Activated naive CD4-positive, alpha-beta T cell treated with anti-CD3 and anti-CD28 coated beads, Interleukin-2, amount 50 U/mL, for 24 hours (primary cell): ENCODE measurements around the gene VIL1.
A peak's percentile ranks its signal among the peaks of the same experiment; 100 is the strongest.

ENCODE experiments used
- H3K27ac Mint-ChIP-seq: one replicate; pipeline ENCODE4 v1.8.0; 2021; ENCODE audit warnings: mild to moderate bottlenecking, mixed read lengths
- H3K27me3 Mint-ChIP-seq: one replicate; pipeline ENCODE4 v1.8.0; 2021; ENCODE audit warnings: mixed read lengths
- H3K36me3 Mint-ChIP-seq: one replicate; pipeline ENCODE4 v1.8.0; 2021; ENCODE audit warnings: mixed read lengths
- H3K4me1 Mint-ChIP-seq: one replicate; pipeline ENCODE4 v1.8.0; 2021; ENCODE audit warnings: mixed read lengths
- H3K4me3 Mint-ChIP-seq: one replicate; pipeline ENCODE4 v1.8.0; 2021; ENCODE audit warnings: mild to moderate bottlenecking, mixed read lengths
- H3K9me3 Mint-ChIP-seq: one replicate; pipeline ENCODE4 v1.8.0; 2021; ENCODE audit warnings: mixed read lengths

VIL1 gene

GRCh38 chr2:218400167-218400929 lies 18.6 kb upstream of the VIL1 start:
- no peaks in the 10 kb centered on the region for H3K9me3 Mint-ChIP-seq
- H3K27ac Mint-ChIP-seq: no peak overlapping the region
- H3K4me3 Mint-ChIP-seq: peak overlapping the region; percentile 93
- H3K36me3 Mint-ChIP-seq: peaks cover 2% of the 10 kb centered on the region
- peaks cover 58% of the 10 kb centered on the region for H3K4me1 Mint-ChIP-seq
- no peaks in the 10 kb centered on the region for H3K27me3 Mint-ChIP-seq

- H3K27me3 Mint-ChIP-seq: no peaks in the 10 kb centered on the region
- no peaks in the 10 kb centered on the region for H3K9me3 Mint-ChIP-seq
- peak overlapping the region; percentile 69 for H3K4me3 Mint-ChIP-seq
- H3K27ac Mint-ChIP-seq: no peak overlapping the region
- peaks cover 59% of the 10 kb centered on the region for H3K4me1 Mint-ChIP-seq
- H3K36me3 Mint-ChIP-seq: peaks cover 2% of the 10 kb centered on the region
Measured at GRCh38 chr2:218400930-218401881, 17.7 kb upstream of the VIL1 start.

GRCh38 chr2:218401890-218402289 lies 17.0 kb upstream of the VIL1 start:
- Mint-ChIP-seq H3K4me1 (peaks cover 56% of the 10 kb centered on the region), H3K36me3 (peaks cover 2% of the 10 kb centered on the region)

DNA sequence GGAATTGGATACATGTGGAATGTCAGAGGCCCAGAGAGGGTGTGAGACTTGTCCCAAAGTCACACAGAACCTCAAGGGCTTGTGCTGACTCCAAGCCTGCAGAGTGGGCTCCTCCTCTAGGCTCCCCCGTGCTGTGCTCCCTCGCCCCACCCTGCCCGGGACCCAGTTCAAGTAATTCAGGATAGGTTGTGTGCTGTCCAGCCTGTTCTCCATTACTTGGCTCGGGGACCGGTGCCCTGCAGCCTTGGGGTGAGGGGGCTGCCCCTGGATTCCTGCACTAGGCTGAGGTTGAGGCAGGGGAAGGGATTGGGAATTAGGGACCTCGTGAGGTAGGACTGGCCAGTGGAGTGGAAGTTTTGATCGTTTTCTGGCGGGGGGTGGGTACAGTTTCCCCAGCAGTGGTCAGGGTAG lies 16.4 kb upstream of the VIL1 start:
- Mint-ChIP-seq H3K36me3 (peaks cover 2% of the 10 kb centered on the region), H3K4me1 (peaks cover 56% of the 10 kb centered on the region), H3K27me3 (no peaks in the 10 kb centered on the region)

More at GRCh38 chr2:218401890-218402289, 17.0 kb upstream of the VIL1 start:
- peak overlapping the region; percentile 69 for H3K4me3 Mint-ChIP-seq
- no peak overlapping the region for H3K27ac Mint-ChIP-seq
- no peaks in the 10 kb centered on the region for H3K9me3 Mint-ChIP-seq
- no peaks in the 10 kb centered on the region for H3K27me3 Mint-ChIP-seq

GRCh38 chr2:218402911-218403411 lies 16.0 kb upstream of the VIL1 start:
- no peaks in the 10 kb centered on the region for H3K9me3 Mint-ChIP-seq

More for the DNA sequence above, 16.4 kb upstream of the VIL1 start:
- H3K9me3 Mint-ChIP-seq: no peaks in the 10 kb centered on the region
- H3K27ac Mint-ChIP-seq: peak overlapping the region; percentile 51
- no peak overlapping the region for H3K4me3 Mint-ChIP-seq

DNA sequence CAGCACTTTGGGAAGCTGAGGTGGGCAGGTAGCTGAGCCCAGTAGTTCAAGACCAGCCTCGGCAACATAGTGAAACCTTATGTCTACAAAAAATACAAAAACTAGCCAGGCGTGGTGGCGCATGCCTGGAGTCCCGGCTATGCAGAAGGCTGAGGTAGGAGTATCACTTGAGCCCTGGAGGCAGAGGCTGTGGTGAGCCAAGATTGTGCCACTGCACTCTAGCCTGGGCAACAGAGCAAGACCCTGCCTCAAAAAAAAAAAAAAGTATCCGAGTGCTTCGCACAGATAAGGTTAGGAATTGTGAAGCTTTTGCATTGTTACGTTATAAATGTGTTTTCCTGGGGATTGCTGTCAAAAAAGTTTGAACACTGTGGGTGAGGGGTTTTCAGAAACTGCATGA lies 15.1 kb upstream of the VIL1 start:
- peak overlapping the region; percentile 68 for H3K27ac Mint-ChIP-seq
- peaks cover 2% of the 10 kb centered on the region for H3K36me3 Mint-ChIP-seq
- no peaks in the 10 kb centered on the region for H3K9me3 Mint-ChIP-seq
- peaks cover 55% of the 10 kb centered on the region for H3K4me1 Mint-ChIP-seq
- H3K4me3 Mint-ChIP-seq: no peak overlapping the region
- no peaks in the 10 kb centered on the region for H3K27me3 Mint-ChIP-seq

More at GRCh38 chr2:218402911-218403411, 16.0 kb upstream of the VIL1 start:
- H3K4me1 Mint-ChIP-seq: peaks cover 56% of the 10 kb centered on the region
- H3K4me3 Mint-ChIP-seq: no peak overlapping the region
- H3K27me3 Mint-ChIP-seq: no peaks in the 10 kb centered on the region
- H3K27ac Mint-ChIP-seq: no peak overlapping the region
- peaks cover 2% of the 10 kb centered on the region for H3K36me3 Mint-ChIP-seq

DNA sequence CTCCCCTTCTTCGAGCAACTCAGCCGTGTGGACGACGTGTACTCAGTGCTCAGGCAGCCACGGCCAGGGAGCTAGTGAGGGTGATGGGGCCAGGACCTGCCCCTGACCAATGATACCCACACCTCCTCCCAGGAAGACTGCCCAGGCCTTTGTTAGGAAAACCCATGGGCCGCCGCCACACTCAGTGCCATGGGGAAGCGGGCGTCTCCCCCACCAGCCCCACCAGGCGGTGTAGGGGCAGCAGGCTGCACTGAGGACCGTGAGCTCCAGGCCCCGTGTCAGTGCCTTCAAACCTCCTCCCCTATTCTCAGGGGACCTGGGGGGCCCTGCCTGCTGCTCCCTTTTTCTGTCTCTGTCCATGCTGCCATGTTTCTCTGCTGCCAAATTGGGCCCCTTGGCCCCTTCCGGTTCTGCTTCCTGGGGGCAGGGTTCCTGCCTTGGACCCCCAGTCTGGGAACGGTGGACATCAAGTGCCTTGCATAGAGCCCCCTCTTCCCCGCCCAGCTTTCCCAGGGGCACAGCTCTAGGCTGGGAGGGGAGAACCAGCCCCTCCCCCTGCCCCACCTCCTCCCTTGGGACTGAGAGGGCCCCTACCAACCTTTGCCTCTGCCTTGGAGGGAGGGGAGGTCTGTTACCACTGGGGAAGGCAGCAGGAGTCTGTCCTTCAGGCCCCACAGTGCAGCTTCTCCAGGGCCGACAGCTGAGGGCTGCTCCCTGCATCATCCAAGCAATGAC lies 14.4 kb upstream of the VIL1 start:
- peaks cover 2% of the 10 kb centered on the region for H3K36me3 Mint-ChIP-seq
- no peak overlapping the region for H3K4me3 Mint-ChIP-seq
- H3K9me3 Mint-ChIP-seq: no peaks in the 10 kb centered on the region
- no peak overlapping the region for H3K27ac Mint-ChIP-seq
- H3K4me1 Mint-ChIP-seq: peaks cover 55% of the 10 kb centered on the region
- H3K27me3 Mint-ChIP-seq: no peaks in the 10 kb centered on the region

DNA sequence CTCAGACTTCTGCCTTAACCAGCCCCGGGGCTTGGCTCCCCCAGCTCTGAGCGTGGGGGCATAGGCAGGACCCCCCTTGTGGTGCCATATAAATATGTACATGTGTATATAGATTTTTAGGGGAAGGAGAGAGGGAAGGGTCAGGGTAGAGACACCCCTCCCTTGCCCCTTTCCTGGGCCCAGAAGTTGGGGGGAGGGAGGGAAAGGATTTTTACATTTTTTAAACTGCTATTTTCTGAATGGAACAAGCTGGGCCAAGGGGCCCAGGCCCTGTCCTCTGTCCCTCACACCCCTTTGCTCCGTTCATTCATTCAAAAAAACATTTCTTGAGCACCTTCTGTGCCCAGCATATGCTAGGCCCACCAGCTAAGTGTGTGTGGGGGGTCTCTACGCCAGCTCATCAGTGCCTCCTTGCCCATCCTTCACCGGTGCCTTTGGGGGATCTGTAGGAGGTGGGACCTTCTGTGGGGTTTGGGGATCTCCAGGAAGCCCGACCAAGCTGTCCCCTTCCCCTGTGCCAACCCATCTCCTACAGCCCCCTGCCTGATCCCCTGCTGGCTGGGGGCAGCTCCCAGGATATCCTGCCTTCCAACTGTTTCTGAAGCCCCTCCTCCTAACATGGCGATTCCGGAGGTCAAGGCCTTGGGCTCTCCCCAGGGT lies 13.7 kb upstream of the VIL1 start:
- Mint-ChIP-seq H3K27me3 (no peaks in the 10 kb centered on the region), H3K4me3 (peak overlapping the region; percentile 81), H3K27ac (no peak overlapping the region), H3K36me3 (peaks cover 2% of the 10 kb centered on the region), H3K9me3 (no peaks in the 10 kb centered on the region), H3K4me1 (peaks cover 55% of the 10 kb centered on the region)

DNA sequence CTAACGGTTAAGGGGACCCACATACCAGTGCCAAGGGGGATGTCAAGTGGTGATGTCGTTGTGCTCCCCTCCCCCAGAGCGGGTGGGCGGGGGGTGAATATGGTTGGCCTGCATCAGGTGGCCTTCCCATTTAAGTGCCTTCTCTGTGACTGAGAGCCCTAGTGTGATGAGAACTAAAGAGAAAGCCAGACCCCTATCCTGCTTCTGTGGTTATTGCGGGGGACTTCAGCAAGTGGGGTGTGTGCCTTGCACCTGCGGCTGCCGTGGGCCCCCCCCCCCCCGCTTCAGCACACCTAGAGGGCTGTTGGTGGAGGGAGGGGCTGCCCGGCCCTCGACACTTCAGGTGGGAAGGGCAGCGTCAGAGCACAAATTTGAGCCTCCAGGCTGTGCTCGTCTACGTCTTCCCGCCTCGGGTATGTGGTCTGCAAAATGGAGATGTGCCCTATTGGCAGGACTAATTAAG lies 13.1 kb upstream of the VIL1 start:
- Mint-ChIP-seq H3K4me3 (peak overlapping the region; percentile 81), H3K4me1 (peaks cover 55% of the 10 kb centered on the region), H3K27ac (peak overlapping the region; percentile 19), H3K27me3 (no peaks in the 10 kb centered on the region), H3K9me3 (no peaks in the 10 kb centered on the region), H3K36me3 (peaks cover 2% of the 10 kb centered on the region)

GRCh38 chr2:218406209-218406948 lies 12.5 kb upstream of the VIL1 start:
- H3K27me3 Mint-ChIP-seq: no peaks in the 10 kb centered on the region
- peak overlapping the region; percentile 87 for H3K4me3 Mint-ChIP-seq
- peak overlapping the region; percentile 85 for H3K27ac Mint-ChIP-seq
- peaks cover 53% of the 10 kb centered on the region for H3K4me1 Mint-ChIP-seq
- peaks cover 2% of the 10 kb centered on the region for H3K36me3 Mint-ChIP-seq
- H3K9me3 Mint-ChIP-seq: no peaks in the 10 kb centered on the region

DNA sequence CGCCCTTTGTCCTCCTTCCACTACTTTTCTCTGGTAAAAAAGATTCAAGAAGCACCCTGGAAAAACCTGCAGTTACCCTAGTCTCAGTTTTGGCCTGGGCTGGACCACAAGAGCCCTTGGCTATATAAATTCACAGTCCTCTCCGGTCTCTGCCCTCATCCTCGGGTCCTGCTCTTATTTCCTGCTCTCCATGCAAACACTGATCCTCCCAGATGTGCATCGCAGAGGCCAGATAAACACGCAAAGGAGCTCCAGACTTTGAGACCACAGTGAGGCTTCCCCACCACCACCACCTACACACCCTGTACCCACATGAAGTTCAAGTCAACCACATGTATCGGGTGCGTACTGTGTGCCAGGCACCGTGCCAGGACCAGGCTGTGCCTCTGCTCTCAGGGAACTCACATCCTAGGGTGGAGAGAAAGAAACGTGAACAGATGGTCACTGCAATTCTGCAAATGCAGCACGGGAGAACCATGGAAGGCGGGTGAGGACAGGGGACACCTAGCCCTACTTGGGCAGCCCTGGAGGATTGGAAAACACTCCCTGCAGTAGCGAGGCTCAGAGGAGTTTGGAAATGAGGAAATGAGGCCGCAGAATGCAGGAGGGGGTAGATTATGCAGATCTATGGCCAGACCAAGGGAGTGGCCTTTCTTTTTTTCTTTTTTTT lies 11.8 kb upstream of the VIL1 start:
- Mint-ChIP-seq H3K9me3 (no peaks in the 10 kb centered on the region), H3K4me3 (peak overlapping the region; percentile 87), H3K27me3 (no peaks in the 10 kb centered on the region), H3K27ac (peak overlapping the region; percentile 85), H3K36me3 (peaks cover 2% of the 10 kb centered on the region), H3K4me1 (peaks cover 48% of the 10 kb centered on the region)

DNA sequence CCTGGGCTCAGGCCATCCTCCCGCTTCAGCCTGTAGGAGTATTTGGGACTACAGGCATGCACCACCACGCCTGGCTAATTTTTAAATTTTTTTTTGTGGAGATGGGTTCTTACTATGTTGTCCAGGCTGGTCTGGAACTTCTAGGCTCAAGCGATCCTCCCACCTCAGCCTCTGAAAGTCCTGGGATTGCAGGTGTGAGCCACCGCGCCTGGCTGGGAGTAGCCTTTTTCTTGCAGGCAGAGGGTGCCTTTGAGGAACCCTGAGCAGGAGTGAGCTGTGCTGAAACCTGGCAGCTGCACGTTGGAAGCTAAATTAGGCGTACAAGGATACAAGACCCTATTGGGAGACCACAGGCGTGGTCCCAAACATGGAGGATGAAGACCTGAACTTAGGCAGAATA lies 11.2 kb upstream of the VIL1 start:
- H3K4me3 Mint-ChIP-seq: peak overlapping the region; percentile 87
- H3K9me3 Mint-ChIP-seq: no peaks in the 10 kb centered on the region
- H3K27me3 Mint-ChIP-seq: no peaks in the 10 kb centered on the region
- H3K27ac Mint-ChIP-seq: peak overlapping the region; percentile 82
- peaks cover 48% of the 10 kb centered on the region for H3K4me1 Mint-ChIP-seq
- peaks cover 2% of the 10 kb centered on the region for H3K36me3 Mint-ChIP-seq

- Mint-ChIP-seq H3K27me3 (no peaks in the 10 kb centered on the region), H3K36me3 (no peaks in the 10 kb centered on the region), H3K4me1 (no peaks in the 10 kb centered on the region), H3K9me3 (no peaks in the 10 kb centered on the region), H3K27ac (no peak overlapping the region), H3K4me3 (no peak overlapping the region)
Measured at GRCh38 chr2:218418321-218418716, 604 bp upstream of the VIL1 start.
